SK-N-SH (cell line): ENCODE measurements around the gene LAPTM5.

ENCODE experiments used
- CTCF ChIP-seq: fragments of 200-600 bp; sonication (generic); IDR thresholded peaks from 2 replicates; pipeline ENCODE4 v1.6.1; 2017; ENCODE audit warnings: antibody characterized with exemption, mild to moderate bottlenecking, moderate library complexity
- RAD21 ChIP-seq: IDR thresholded peaks from 2 replicates; pipeline ENCODE4 v1.6.1; 2012; ENCODE audit warnings: mild to moderate bottlenecking, low read length
- SIN3A ChIP-seq: IDR thresholded peaks from 2 replicates; pipeline ENCODE4 v1.6.1; 2012; ENCODE audit warnings: low read depth, mild to moderate bottlenecking, low read length, moderate library complexity, borderline replicate concordance

- no peak for TF ChIP-seq RAD21
- no peak for TF ChIP-seq SIN3A
- TF ChIP-seq CTCF, result no peak
These were observed 28.9 kb upstream of the LAPTM5 start for GRCh38 chr1:30786264-30786991.
